H1 (cell line): ENCODE data around the gene CCNL2. TPM values are rescaled to one million over a fixed set of nuclear protein-coding genes. Genes with fewer than 3 reads are reported as not detected.
A peak's percentile ranks its signal among the peaks of the same experiment; 100 is the strongest.

Experiments used
- BACH1 ChIP-seq: IDR thresholded peaks from 2 replicates; pipeline ENCODE4 v1.6.1; 2012; ENCODE audit warnings: low read length, improper control_type of control experiment
- BRCA1 ChIP-seq: IDR thresholded peaks from 2 replicates; pipeline ENCODE4 v1.6.1; 2012; ENCODE audit warnings: low read depth, low read length, improper control_type of control experiment
- CTBP2 ChIP-seq: IDR thresholded peaks from 2 replicates; pipeline ENCODE4 v1.7.0; 2011; ENCODE audit warnings: borderline replicate concordance, mild to moderate bottlenecking, moderate library complexity, mixed read lengths, low read length; ENCODE audit not compliant: insufficient read depth, insufficient read length
- EP300 ChIP-seq, 2 experiments: IDR thresholded peaks; 1 replicate in 1 of 2; 2 replicates in 1 of 2; pipeline ENCODE4 v1.6.1; 2011 to 2012; ENCODE audit warnings: low read depth in 2 of 2, low read length in 2 of 2, mild to moderate bottlenecking in 2 of 2, borderline replicate concordance in 1 of 2, inconsistent platforms in 1 of 2, moderate library complexity in 1 of 2
- FOSL1 ChIP-seq: IDR thresholded peaks from 2 replicates; pipeline ENCODE4 v1.6.1; 2011; ENCODE audit warnings: mild to moderate bottlenecking, low read depth, low read length, moderate library complexity; ENCODE audit not compliant: insufficient read depth
- HDAC2 ChIP-seq, 2 experiments: fragments of 300-600 bp in 1 of 2; sonication (generic) in 1 of 2; IDR thresholded peaks; 2 replicates each; pipeline ENCODE4 v1.6.1; 2011 to 2012; ENCODE audit warnings: low read depth in 2 of 2, low read length in 2 of 2, mild to moderate bottlenecking in 2 of 2, moderate library complexity in 2 of 2, borderline replicate concordance in 1 of 2, inconsistent platforms in 1 of 2
- JUND ChIP-seq: IDR thresholded peaks from 2 replicates; pipeline ENCODE4 v1.6.1; 2011; ENCODE audit warnings: mild to moderate bottlenecking, improper control_type of control experiment, low read length
- KDM1A ChIP-seq: fragments of 200-600, 300-600 bp; sonication (generic); IDR thresholded peaks from 2 replicates; pipeline ENCODE4 v1.7.1; 2016; ENCODE audit warnings: mild to moderate bottlenecking, low read length, borderline replicate concordance
- KDM4A ChIP-seq: IDR thresholded peaks from one replicate; pipeline ENCODE4 v1.7.1; 2012; ENCODE audit warnings: low read depth, mild to moderate bottlenecking, moderate library complexity, low read length, inconsistent platforms; ENCODE audit not compliant: severe bottlenecking
- MAFK ChIP-seq: IDR thresholded peaks from 2 replicates; pipeline ENCODE4 v1.6.1; 2012; ENCODE audit warnings: low read depth, mild to moderate bottlenecking, improper control_type of control experiment, low read length
- RFX5 ChIP-seq: IDR thresholded peaks from 2 replicates; pipeline ENCODE4 v1.6.1; 2011; ENCODE audit warnings: low read depth, low read length, improper control_type of control experiment, borderline replicate concordance
- RNF2 ChIP-seq: fragments of 200-900, 300-1000 bp; sonication (generic); IDR thresholded peaks from 2 replicates; pipeline ENCODE4 v1.7.1; 2016; ENCODE audit warnings: borderline replicate concordance, low read depth, mild to moderate bottlenecking, antibody characterized with exemption, low read length; ENCODE audit not compliant: poor library complexity, severe bottlenecking; ENCODE audit errors: missing control alignments
- RXRA ChIP-seq: IDR thresholded peaks from 2 replicates; pipeline ENCODE4 v1.6.1; 2011; ENCODE audit warnings: low read depth, mild to moderate bottlenecking, low read length, moderate library complexity; ENCODE audit not compliant: insufficient read depth
- SIRT6 ChIP-seq: IDR thresholded peaks from one replicate; pipeline ENCODE4 v1.7.1; 2012; ENCODE audit warnings: low read length, inconsistent platforms
- SP4 ChIP-seq: IDR thresholded peaks from 2 replicates; pipeline ENCODE4 v1.6.1; 2012; ENCODE audit warnings: low read length, inconsistent platforms
- SRF ChIP-seq: IDR thresholded peaks from 2 replicates; pipeline ENCODE4 v1.6.1; 2011; ENCODE audit warnings: mild to moderate bottlenecking, low read depth, low read length, moderate library complexity
- TAF1 ChIP-seq: IDR thresholded peaks from 2 replicates; pipeline ENCODE4 v1.6.1; 2011; ENCODE audit warnings: mild to moderate bottlenecking, low read depth, low read length
- TAF7 ChIP-seq: optimal IDR thresholded peaks from 2 replicates; pipeline ENCODE3; 2011; ENCODE audit warnings: low read depth, mild to moderate bottlenecking, inconsistent platforms, low read length, moderate library complexity, borderline replicate concordance
- TCF12 ChIP-seq: IDR thresholded peaks from 2 replicates; pipeline ENCODE4 v1.6.1; 2011; ENCODE audit warnings: low read depth, mild to moderate bottlenecking, low read length
- ZNF274 ChIP-seq: IDR thresholded peaks from 2 replicates; pipeline ENCODE4 v1.7.0; 2012; ENCODE audit warnings: low read length, borderline replicate concordance; ENCODE audit errors: extremely low read depth
- polyA plus RNA-seq, 7 experiments: library from polyadenylated mRNA; depleted of rRNA in 3 of 7; stranded (reverse) in 5 of 7; unstranded in 2 of 7; fragments of >200 nt in 5 of 7; fragments of 200-250 nt in 2 of 7; gene quantifications; 1 replicate in 5 of 7; 2 replicates in 1 of 7; 4 replicates in 1 of 7; pipeline versions ENCODE4 v1.2.1 to v1.2.3, GENCODE V29; 2011 to 2013; ENCODE audit warnings: missing spikeins in 2 of 7, mixed read lengths in 2 of 7
- total RNA-seq: library from RNA; stranded (reverse); fragmentation: NEBNext Ultra II Directional; extraction: Animal tissue kit (Norgen Biotek cat#: 25700); gene quantifications from 2 replicates; pipeline ENCODE4 v1.2.1, GENCODE V29; 2021
- TF ChIP-seq, protein P1 (sequence below): IDR thresholded peaks from 2 replicates; pipeline ENCODE4 v1.6.1; 2011; ENCODE audit warnings: low read length, improper control_type of control experiment
- TF ChIP-seq, protein P2 (sequence below): IDR thresholded peaks from 2 replicates; pipeline ENCODE4 v1.6.1; 2012; ENCODE audit warnings: inconsistent platforms

The CCNL2 gene
- total and polyA plus RNA-seq, 2 of the 8 experiments (the other 6 are each of a cell fraction or from before 2014, with no cell fraction given) = 79.8 to 120 TPM

GRCh38 chr1:1402072-1402900, 3.2 kb upstream of the CCNL2 start (continued):
- TF ChIP-seq KDM1A (no peak), BACH1 (no peak), TAF1 (no peak), RFX5 (no peak), ZNF274 (no peak), KDM4A (no peak), RXRA (no peak), JUND (no peak), FOSL1 (no peak), TAF7 (no peak), RNF2 (no peak), EP300 (IDR thresholded peaks at IDR 0.05; ENCODE audit: borderline replicate concordance in 1 of 2, low read depth in 2 of 2, low read length in 2 of 2) (no peak), HDAC2 (IDR thresholded peaks at IDR 0.05; ENCODE audit: borderline replicate concordance in 1 of 2, low read depth in 2 of 2, low read length in 2 of 2) (no peak), SP4 (no peak), TCF12 (no peak), SIRT6 (no peak), CTBP2 (no peak), BRCA1 (no peak), MAFK (no peak), SRF (no peak)
- TF ChIP-seq, protein P1, sequence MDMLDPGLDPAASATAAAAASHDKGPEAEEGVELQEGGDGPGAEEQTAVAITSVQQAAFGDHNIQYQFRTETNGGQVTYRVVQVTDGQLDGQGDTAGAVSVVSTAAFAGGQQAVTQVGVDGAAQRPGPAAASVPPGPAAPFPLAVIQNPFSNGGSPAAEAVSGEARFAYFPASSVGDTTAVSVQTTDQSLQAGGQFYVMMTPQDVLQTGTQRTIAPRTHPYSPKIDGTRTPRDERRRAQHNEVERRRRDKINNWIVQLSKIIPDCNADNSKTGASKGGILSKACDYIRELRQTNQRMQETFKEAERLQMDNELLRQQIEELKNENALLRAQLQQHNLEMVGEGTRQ = no peak
- TF ChIP-seq, protein P2, sequence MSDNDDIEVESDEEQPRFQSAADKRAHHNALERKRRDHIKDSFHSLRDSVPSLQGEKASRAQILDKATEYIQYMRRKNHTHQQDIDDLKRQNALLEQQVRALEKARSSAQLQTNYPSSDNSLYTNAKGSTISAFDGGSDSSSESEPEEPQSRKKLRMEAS = 0 out of 2 replicates have a peak, but pooled peaks have one; percentile 20
